DND-41 (cell line): ENCODE measurements around the gene PBX4.

Experiments used
- ATAC-seq: fragments of 200-7000 bp; cut with Tn5 transposase; 3 replicates; pipeline ENCODE4 v1.9.1; 2021; ENCODE audit warnings: low read depth; ENCODE audit not compliant: insufficient read depth
- DNase-seq: peaks from one replicate; pipeline ENCODE4 v3.0.0-alpha.2; 2020
- H2AFZ ChIP-seq: 2 replicates; pipeline ENCODE4 v1.6.0; 2012; ENCODE audit warnings: low read depth, low read length
- H3K27ac ChIP-seq: 2 replicates; pipeline ENCODE4 v1.5.1; 2012; ENCODE audit warnings: low read length, inconsistent platforms
- H3K27me3 ChIP-seq: fragments of 200-600 bp; sonication (generic); 2 replicates; pipeline ENCODE4 v1.6.0; 2012; ENCODE audit warnings: low read length, mild to moderate bottlenecking, inconsistent platforms; ENCODE audit not compliant: insufficient read depth, poor library complexity
- H3K36me3 ChIP-seq: 2 replicates; pipeline ENCODE4 v1.5.1; 2012; ENCODE audit warnings: low read length, inconsistent platforms; ENCODE audit not compliant: insufficient read depth
- H3K4me1 ChIP-seq: 2 replicates; pipeline ENCODE4 v1.5.1; 2012; ENCODE audit warnings: mild to moderate bottlenecking, low read length; ENCODE audit not compliant: insufficient read depth
- H3K4me2 ChIP-seq: 2 replicates; pipeline ENCODE4 v1.6.0; 2012; ENCODE audit warnings: mild to moderate bottlenecking, moderate library complexity, low read length, inconsistent platforms; ENCODE audit not compliant: insufficient read depth
- H3K4me3 ChIP-seq, 2 experiments: fragments of 200-600 bp in 1 of 2; shearing (Covaris generic) in 1 of 2; 2 replicates each; pipeline ENCODE4 v1.5.1; 2012 to 2016; ENCODE audit warnings: inconsistent platforms in 2 of 2, low read length in 2 of 2, mild to moderate bottlenecking in 2 of 2, low read depth in 1 of 2, moderate library complexity in 1 of 2
- H3K79me2 ChIP-seq: 2 replicates; pipeline ENCODE4 v1.6.0; 2012; ENCODE audit warnings: low read length, inconsistent platforms; ENCODE audit not compliant: insufficient read depth
- H3K9ac ChIP-seq: 2 replicates; pipeline ENCODE4 v1.6.0; 2012; ENCODE audit warnings: low read depth, mild to moderate bottlenecking, inconsistent platforms, low read length, moderate library complexity
- H3K9me3 ChIP-seq: 2 replicates; pipeline ENCODE4 v1.5.1; 2012; ENCODE audit warnings: low read length, moderate library complexity, mild to moderate bottlenecking, inconsistent platforms; ENCODE audit not compliant: insufficient read depth, severe bottlenecking
- H4K20me1 ChIP-seq: 2 replicates; pipeline ENCODE4 v1.6.0; 2012; ENCODE audit warnings: low read length; ENCODE audit not compliant: insufficient read depth
- EZH2 ChIP-seq: IDR thresholded peaks from 3 replicates; pipeline ENCODE4 v1.6.1; 2012; ENCODE audit warnings: borderline replicate concordance, low read depth, mild to moderate bottlenecking, moderate library complexity, low read length, inconsistent platforms; ENCODE audit not compliant: severe bottlenecking
- TF ChIP-seq, protein P1 (sequence below): IDR thresholded peaks from 2 replicates; pipeline ENCODE4 v1.5.1; 2012; ENCODE audit warnings: borderline replicate concordance, low read length, moderate library complexity, mild to moderate bottlenecking; ENCODE audit not compliant: poor library complexity, severe bottlenecking; ENCODE audit errors: extremely low read depth

PBX4 gene

GRCh38 chr19:19527371-19527656 lies 91.2 kb downstream of the PBX4 start:
- TF ChIP-seq EZH2: no peak
- TF ChIP-seq, protein P1, sequence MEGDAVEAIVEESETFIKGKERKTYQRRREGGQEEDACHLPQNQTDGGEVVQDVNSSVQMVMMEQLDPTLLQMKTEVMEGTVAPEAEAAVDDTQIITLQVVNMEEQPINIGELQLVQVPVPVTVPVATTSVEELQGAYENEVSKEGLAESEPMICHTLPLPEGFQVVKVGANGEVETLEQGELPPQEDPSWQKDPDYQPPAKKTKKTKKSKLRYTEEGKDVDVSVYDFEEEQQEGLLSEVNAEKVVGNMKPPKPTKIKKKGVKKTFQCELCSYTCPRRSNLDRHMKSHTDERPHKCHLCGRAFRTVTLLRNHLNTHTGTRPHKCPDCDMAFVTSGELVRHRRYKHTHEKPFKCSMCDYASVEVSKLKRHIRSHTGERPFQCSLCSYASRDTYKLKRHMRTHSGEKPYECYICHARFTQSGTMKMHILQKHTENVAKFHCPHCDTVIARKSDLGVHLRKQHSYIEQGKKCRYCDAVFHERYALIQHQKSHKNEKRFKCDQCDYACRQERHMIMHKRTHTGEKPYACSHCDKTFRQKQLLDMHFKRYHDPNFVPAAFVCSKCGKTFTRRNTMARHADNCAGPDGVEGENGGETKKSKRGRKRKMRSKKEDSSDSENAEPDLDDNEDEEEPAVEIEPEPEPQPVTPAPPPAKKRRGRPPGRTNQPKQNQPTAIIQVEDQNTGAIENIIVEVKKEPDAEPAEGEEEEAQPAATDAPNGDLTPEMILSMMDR: no peak
- Histone ChIP-seq H3K4me3 (no peak overlapping the region), H4K20me1 (peaks cover 51% of the 10 kb centered on the region), H3K9me3 (no peaks in the 10 kb centered on the region), H3K4me1 (peaks cover 7% of the 10 kb centered on the region), H2AFZ (no peak overlapping the region), H3K36me3 (peaks cover 63% of the 10 kb centered on the region), H3K9ac (no peak overlapping the region), H3K27ac (peak overlapping the region; percentile 44; the same call in 1 of the 2 replicates), H3K27me3 (no peaks in the 10 kb centered on the region), H3K79me2 (peaks cover 36% of the 10 kb centered on the region), H3K4me2 (no peak overlapping the region)
- DNase-seq (no peak), ATAC-seq (no peak)

DNA sequence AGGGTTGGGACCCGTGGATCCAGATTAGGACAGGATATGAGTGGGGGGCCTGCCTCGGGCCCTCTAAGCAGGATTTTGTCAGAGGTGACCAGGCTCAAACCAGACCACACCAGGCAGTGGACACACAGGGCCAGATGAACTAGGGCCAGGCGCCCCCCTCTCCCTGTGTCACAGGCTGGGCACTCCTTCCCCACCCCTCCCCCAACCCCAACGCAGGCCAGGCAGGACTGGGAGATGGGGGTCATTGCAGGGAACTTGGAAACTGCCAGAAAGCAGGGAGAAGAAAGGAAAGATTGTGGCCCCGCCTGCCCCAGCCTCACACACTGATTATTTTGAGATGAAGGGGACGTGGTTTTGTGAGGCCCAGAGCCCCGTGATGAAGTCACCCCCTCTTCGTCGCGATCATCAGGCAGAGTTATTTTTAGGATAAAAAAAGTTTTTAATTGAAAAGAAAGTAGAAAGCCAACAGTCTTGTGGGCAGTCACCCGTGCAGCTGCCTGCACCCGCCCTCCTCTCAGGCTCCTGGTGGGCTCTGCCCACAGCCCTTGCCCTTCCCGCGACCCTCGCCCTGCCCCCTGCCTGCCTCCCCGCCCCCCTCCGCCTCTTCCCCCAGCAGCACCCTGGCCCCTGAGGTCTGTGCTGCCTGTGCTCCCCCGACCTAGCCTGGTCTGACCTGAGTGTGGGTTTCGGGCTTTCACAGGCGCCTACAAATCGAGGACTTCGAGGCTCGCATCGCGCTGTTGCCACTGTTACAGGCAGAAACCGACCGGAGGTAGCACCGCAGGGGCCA lies 91.7 kb downstream of the PBX4 start:
- peak; percentile 40 for ATAC-seq
- Histone ChIP-seq H3K4me3 (no peak overlapping the region), H3K27ac (peak overlapping the region; percentile 44; the same call in 1 of the 2 replicates), H3K9me3 (no peaks in the 10 kb centered on the region), H3K36me3 (peaks cover 63% of the 10 kb centered on the region), H3K79me2 (peaks cover 41% of the 10 kb centered on the region), H4K20me1 (peaks cover 51% of the 10 kb centered on the region), H3K4me1 (peaks cover 2% of the 10 kb centered on the region), H3K4me2 (no peak overlapping the region), H3K9ac (no peak overlapping the region), H2AFZ (no peak overlapping the region), H3K27me3 (no peaks in the 10 kb centered on the region)
- DNase-seq: peak; percentile 58
- TF ChIP-seq, protein P1: no peak
- no peak for TF ChIP-seq EZH2

DNA sequence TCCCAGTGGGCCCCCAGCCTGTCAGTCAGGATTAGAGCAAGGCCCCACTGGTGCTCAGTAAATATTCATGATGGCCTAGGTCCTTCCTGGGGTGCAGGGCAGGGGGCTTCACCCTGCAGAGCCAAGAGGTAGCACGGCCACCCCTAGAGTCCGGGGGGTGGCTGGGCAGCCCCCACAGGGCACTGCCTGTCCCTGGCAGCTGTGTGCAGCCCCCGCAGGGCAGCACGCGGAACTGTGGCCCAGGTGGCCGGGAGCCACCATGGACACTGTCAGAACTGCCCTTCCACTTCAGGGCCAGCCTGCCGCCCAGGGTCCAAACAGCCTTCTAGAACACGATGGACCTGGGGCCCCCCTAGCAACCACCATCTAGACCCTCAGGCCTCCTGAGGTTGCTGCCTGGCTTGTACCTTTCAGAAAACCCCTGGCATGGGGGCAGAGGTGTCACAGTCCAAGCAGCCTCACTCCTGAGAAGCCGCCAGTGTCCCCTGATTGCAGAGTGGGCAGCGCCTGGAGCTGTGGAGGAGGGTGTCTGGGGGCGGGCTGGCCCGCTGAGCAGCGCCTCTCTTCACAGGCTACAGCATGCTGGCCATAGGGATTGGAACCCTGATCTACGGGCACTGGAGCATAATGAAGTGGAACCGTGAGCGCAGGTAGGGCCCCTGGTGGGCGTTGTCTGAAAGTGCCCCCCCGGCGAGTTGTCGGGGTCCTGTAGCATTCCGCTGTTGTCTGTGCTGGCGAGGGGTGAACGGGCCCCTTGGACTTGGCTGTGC lies 92.7 kb downstream of the PBX4 start:
- no peak overlapping the region for H3K27ac ChIP-seq
- H3K27me3 ChIP-seq: no peaks in the 10 kb centered on the region
- peaks cover 66% of the 10 kb centered on the region for H3K36me3 ChIP-seq
- H3K79me2 ChIP-seq: peaks cover 50% of the 10 kb centered on the region
- no peak for TF ChIP-seq EZH2
- TF ChIP-seq, protein P1: peak; percentile 15
- H3K4me3 ChIP-seq: no peak overlapping the region
- no peak overlapping the region for H3K4me2 ChIP-seq
- peaks cover 51% of the 10 kb centered on the region for H4K20me1 ChIP-seq
- peaks cover 2% of the 10 kb centered on the region for H3K4me1 ChIP-seq
- H3K9me3 ChIP-seq: no peaks in the 10 kb centered on the region
- no peak overlapping the region for H2AFZ ChIP-seq
- ATAC-seq (no peak), DNase-seq (no peak)
- H3K9ac ChIP-seq: no peak overlapping the region
